Measurements from ENCODE around the gene TMEM270. TPM values are rescaled to one million over a fixed set of nuclear protein-coding genes. Genes with fewer than 3 reads are reported as not detected.
"Not testable (repeated sequence)": the region's sequence is repeated elsewhere in the genome, so short reads cannot be mapped to it uniquely, and the experiment has no call there.

Gene TMEM270
- total and polyA plus RNA-seq, 4 donors = not detected

DNA sequence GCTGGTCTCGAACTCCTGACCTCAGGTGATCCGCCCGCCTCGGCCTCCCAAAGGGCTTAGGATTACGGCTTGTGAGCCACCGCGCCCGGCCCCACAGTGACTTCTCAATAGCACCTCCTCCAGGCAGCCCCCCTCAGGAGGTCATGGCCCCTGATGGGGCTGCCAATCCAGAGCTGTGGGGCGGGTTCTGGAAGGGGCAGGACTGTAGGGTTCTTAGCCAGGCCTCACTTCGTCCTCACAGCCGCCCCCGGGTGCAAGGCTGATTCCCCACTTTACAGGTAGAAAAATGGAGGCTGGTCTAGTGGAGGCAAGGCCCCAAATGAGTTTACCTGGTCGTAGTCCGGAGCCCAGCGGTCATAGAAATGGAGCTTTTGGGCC is 19.3 kb upstream of the TMEM270 start:
- H3K4me1 ChIP-seq (ENCODE audit: control insufficient read depth, insufficient read depth, low read length) = peaks cover 11% of the 10 kb centered on the region
- peak overlapping the region; percentile 72 for H3K4me3 ChIP-seq (ENCODE audit: low read depth, low read length)
- DNase-seq (ENCODE audit: low read depth in 4 of 6, low spot score in 6 of 6) = no peak
- WGBS (ENCODE audit: insufficient coverage) = 46% methylated on average over 12 of the region's 15 CpGs
- H3K36me3 ChIP-seq (ENCODE audit: control insufficient read depth, insufficient read depth, low read length) = no peaks in the 10 kb centered on the region
- H3K27ac ChIP-seq (ENCODE audit: low read depth, low read length) = no peak overlapping the region
- no peaks in the 10 kb centered on the region for H3K27me3 ChIP-seq (ENCODE audit: control insufficient read depth, insufficient read depth, low read length)
- no peaks in the 10 kb centered on the region for H3K9me3 ChIP-seq (ENCODE audit: control insufficient read depth, insufficient read depth, low read length)

- Histone ChIP-seq H3K4me1 (ENCODE audit: control insufficient read depth, insufficient read depth, low read length) (peaks cover 11% of the 10 kb centered on the region), H3K9me3 (ENCODE audit: control insufficient read depth, insufficient read depth, low read length) (no peaks in the 10 kb centered on the region), H3K4me3 (ENCODE audit: low read depth, low read length) (peak within 1 kb of the TSS; percentile 72), H3K27ac (ENCODE audit: low read depth, low read length) (no peak within 1 kb of the TSS), H3K36me3 (ENCODE audit: control insufficient read depth, insufficient read depth, low read length) (no peaks in the 10 kb centered on the region), H3K27me3 (ENCODE audit: control insufficient read depth, insufficient read depth, low read length) (no peaks in the 10 kb centered on the region)
- DNase-seq (ENCODE audit: low read depth in 4 of 6, low spot score in 6 of 6) = peak in 5 of 6 donors; percentile 69 to 98 (median 81)
- WGBS (ENCODE audit: insufficient coverage) = 4% methylated on average over 20 of the region's 45 CpGs
Observed at GRCh38 chr7:73842067-73842976, 18.6 kb upstream of the TMEM270 start, which contains the start of gene METTL27. METTL27 (minus strand) TSS chr7:73842516; CDS start chr7:73842140, 376 bp downstream.

- no peak for DNase-seq (ENCODE audit: low read depth in 4 of 6, low spot score in 6 of 6)
- Histone ChIP-seq H3K27ac (ENCODE audit: low read depth, low read length) (no peak overlapping the region), H3K9me3 (ENCODE audit: control insufficient read depth, insufficient read depth, low read length) (no peaks in the 10 kb centered on the region), H3K4me3 (ENCODE audit: low read depth, low read length) (no peak overlapping the region), H3K4me1 (ENCODE audit: control insufficient read depth, insufficient read depth, low read length) (peaks cover 11% of the 10 kb centered on the region), H3K27me3 (ENCODE audit: control insufficient read depth, insufficient read depth, low read length) (no peaks in the 10 kb centered on the region), H3K36me3 (ENCODE audit: control insufficient read depth, insufficient read depth, low read length) (no peaks in the 10 kb centered on the region)
- WGBS (ENCODE audit: insufficient coverage) = 42% methylated on average over 2 of the region's 9 CpGs
Observed at GRCh38 chr7:73844131-73844547, 16.8 kb upstream of the TMEM270 start.

DNA sequence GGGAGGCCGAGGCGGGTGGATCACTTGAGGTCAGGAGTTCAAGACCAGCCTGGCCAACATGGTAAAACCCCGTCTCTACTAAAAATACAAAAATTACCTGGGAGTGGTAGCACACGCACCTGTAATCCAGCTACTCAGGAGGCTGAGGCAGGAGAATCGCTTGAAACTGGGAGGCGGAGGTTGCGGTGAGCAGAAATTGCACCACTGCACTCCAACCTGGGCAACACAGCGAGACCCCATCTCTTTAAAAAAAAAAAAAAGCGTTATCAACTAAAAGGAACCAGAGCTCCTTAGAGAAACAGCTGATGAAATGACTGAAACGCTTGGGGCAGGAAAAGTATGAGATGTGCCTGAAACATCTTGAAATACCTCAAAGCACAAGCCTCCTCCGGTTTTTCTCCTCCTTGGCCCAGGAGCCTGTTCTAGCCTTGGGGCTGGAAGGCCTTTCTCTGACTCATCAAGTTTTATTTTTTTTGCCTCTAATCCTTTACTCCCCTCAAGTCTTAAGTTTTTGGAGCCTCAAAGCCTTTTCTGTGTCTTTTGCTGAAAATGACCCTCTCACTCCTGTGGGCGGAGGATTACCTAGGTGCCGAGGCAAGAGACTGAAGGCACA is 16.0 kb upstream of the TMEM270 start:
- no peak overlapping the region for H3K27ac ChIP-seq (ENCODE audit: low read depth, low read length)

DNA sequence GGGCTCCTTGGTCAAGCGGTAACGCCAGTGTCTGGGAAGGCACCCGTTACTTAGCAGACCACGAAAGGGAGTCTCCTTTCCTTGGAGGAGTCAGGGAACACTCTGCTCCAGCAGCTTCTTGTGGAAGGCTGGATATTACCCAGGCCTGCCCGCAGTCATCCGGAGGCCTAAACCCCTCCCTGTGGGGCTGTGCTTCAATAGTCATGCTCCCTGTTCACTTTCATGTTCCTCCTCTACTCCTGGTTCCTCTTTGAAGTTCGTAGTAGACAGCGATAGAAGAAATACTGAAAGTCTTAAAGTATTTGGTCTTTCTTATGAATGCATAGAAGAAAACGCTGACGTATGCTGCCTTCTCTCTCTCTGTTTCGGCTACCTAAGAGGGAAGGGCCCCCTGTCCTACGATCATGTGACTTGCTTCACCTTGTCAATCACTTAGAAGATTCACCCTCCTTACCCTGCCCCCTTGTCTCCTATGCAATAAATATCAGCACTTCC is 15.2 kb upstream of the TMEM270 start:
- not testable (repeated sequence) for DNase-seq (ENCODE audit: low read depth in 4 of 6, low spot score in 6 of 6); H3K4me3 ChIP-seq (ENCODE audit: low read depth, low read length); H3K9me3 ChIP-seq (ENCODE audit: control insufficient read depth, insufficient read depth, low read length); H3K27me3 ChIP-seq (ENCODE audit: control insufficient read depth, insufficient read depth, low read length); H3K27ac ChIP-seq (ENCODE audit: low read depth, low read length); H3K36me3 ChIP-seq (ENCODE audit: control insufficient read depth, insufficient read depth, low read length)
- H3K4me1 ChIP-seq (ENCODE audit: control insufficient read depth, insufficient read depth, low read length) = peaks cover 11% of the 10 kb centered on the region
- WGBS (ENCODE audit: insufficient coverage) = 77% methylated on average over 8 of the region's 12 CpGs

More for the DNA sequence above, 16.0 kb upstream of the TMEM270 start:
- H3K4me3 ChIP-seq (ENCODE audit: low read depth, low read length) = no peak overlapping the region
- no peaks in the 10 kb centered on the region for H3K36me3 ChIP-seq (ENCODE audit: control insufficient read depth, insufficient read depth, low read length)
- 85% methylated on average over 7 of the region's 13 CpGs for WGBS (ENCODE audit: insufficient coverage)
- H3K4me1 ChIP-seq (ENCODE audit: control insufficient read depth, insufficient read depth, low read length) = peaks cover 11% of the 10 kb centered on the region
- no peak for DNase-seq (ENCODE audit: low read depth in 4 of 6, low spot score in 6 of 6)
- no peaks in the 10 kb centered on the region for H3K9me3 ChIP-seq (ENCODE audit: control insufficient read depth, insufficient read depth, low read length)
- no peaks in the 10 kb centered on the region for H3K27me3 ChIP-seq (ENCODE audit: control insufficient read depth, insufficient read depth, low read length)

DNA sequence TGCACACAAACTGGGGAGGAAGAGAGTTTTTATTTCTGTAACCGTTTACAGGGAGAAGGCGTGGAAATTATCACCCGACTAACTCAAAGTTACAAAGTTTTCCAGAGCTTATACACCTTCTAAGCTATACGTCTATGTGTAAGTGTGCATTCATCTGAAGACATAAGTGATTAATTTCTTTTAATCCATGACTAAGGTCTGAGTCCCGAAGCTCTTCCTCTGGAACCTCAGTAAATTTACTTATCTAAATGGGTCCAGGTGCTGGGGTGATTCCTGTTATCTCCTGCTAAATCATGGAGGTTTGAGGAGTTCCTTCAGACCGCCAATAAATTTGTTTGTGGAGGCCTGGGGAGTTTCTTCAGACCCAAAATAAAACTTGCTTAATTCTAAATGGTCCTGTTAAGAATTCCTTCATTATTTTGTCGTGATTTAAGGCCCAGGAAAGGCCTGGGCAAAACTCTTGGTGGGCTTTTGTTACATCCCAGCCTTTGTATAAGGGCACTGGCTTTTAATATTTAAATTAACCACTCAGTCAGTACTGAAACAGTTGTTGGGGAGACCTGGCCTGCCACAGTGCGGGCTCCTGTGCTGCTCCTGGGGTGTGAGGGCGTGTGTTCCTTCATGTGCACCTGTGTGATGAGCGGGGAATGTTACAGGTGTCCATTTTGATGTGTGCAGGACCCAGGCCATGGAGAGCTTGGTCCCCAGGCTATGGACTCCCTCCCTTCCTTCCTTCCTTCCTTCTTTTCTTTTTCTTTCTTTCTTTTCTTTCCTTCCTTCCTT is 12.8 kb upstream of the TMEM270 start:
- no peaks in the 10 kb centered on the region for H3K36me3 ChIP-seq (ENCODE audit: control insufficient read depth, insufficient read depth, low read length)
- WGBS (ENCODE audit: insufficient coverage) = 67% methylated on average over 1 of the region's 10 CpGs
- H3K27ac ChIP-seq (ENCODE audit: low read depth, low read length) = no peak overlapping the region
- no peaks in the 10 kb centered on the region for H3K27me3 ChIP-seq (ENCODE audit: control insufficient read depth, insufficient read depth, low read length)
- H3K4me1 ChIP-seq (ENCODE audit: control insufficient read depth, insufficient read depth, low read length) = no peaks in the 10 kb centered on the region
- no peak for DNase-seq (ENCODE audit: low read depth in 4 of 6, low spot score in 6 of 6)
- no peak overlapping the region for H3K4me3 ChIP-seq (ENCODE audit: low read depth, low read length)
- no peaks in the 10 kb centered on the region for H3K9me3 ChIP-seq (ENCODE audit: control insufficient read depth, insufficient read depth, low read length)

DNA sequence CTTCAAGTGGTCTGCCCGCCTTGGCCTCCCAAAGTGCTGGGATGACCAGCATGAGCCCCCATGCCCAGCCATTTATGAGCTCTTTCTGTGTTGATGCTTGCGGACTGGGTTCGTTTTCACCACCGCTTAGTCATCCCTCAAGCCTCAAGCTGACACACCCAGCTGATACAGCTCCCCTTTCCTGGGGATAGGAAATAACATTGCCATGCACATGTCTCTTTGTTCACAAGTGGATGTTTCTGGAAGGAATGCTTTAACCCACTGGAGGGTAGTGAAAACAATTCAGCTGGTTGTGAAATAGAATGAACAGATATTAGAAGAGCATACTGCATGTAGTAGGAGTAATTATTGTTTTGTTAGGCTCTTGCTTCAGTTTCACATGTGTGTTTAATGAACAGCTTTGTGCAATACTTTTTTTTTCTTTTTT is 10.2 kb upstream of the TMEM270 start:
- Histone ChIP-seq H3K27me3 (ENCODE audit: control insufficient read depth, insufficient read depth, low read length) (peaks cover 7% of the 10 kb centered on the region), H3K4me1 (ENCODE audit: control insufficient read depth, insufficient read depth, low read length) (peaks cover 6% of the 10 kb centered on the region), H3K9me3 (ENCODE audit: control insufficient read depth, insufficient read depth, low read length) (no peaks in the 10 kb centered on the region), H3K27ac (ENCODE audit: low read depth, low read length) (peak overlapping the region; percentile 67), H3K4me3 (ENCODE audit: low read depth, low read length) (no peak overlapping the region), H3K36me3 (ENCODE audit: control insufficient read depth, insufficient read depth, low read length) (no peaks in the 10 kb centered on the region)
- 100% methylated on average over 1 of the region's 4 CpGs for WGBS (ENCODE audit: insufficient coverage)
- no peak for DNase-seq (ENCODE audit: low read depth in 4 of 6, low spot score in 6 of 6)

DNA sequence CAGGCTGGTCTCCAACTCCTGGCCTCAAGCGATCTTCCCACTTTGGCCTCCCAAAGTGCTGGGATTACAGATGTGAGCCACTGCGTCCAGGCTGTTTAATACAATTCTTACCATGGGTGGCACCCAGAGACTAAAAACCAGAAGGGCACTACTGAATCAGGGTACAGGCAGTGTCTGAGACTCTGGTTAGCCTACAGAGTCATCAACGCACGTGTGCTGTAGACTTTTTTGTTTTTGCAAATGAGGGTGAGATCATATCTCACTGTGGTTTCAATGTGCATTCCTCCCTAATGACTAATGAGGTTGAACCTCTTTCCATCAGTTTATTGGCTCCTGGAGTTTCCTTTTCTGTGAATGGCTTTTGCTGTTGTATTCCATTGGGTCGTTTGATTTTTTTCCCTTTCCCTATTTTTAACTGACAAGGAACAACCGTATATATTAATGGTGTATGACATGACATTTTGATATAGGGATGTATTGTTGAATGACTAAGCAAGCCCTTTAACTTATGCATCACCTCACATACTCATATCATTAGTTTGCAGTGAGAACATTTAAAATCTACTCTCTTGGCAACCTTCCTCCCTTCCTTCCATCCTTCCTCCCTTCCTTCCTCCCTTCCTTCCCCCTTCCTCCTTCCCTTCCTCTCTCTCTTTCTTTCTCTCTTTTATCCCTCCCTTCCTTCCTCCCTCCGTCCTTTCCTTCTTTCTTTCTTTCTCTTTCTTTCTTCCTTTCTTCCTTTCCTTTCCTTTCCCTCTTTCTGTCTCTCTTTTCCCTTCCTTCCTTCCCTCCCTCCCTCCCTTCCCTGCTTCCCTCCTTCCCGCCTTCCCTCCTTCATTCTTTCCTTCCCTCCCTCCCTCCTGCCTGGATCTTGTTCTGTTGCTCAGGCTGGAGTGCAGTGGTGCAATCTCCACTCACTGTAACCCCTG is 9.3 kb upstream of the TMEM270 start:
- WGBS (ENCODE audit: insufficient coverage) = 68% methylated on average over 6 of the region's 8 CpGs
- Histone ChIP-seq H3K27ac (ENCODE audit: low read depth, low read length) (peak overlapping the region; percentile 67), H3K9me3 (ENCODE audit: control insufficient read depth, insufficient read depth, low read length) (no peaks in the 10 kb centered on the region), H3K4me3 (ENCODE audit: low read depth, low read length) (no peak overlapping the region), H3K36me3 (ENCODE audit: control insufficient read depth, insufficient read depth, low read length) (no peaks in the 10 kb centered on the region), H3K4me1 (ENCODE audit: control insufficient read depth, insufficient read depth, low read length) (peaks cover 7% of the 10 kb centered on the region), H3K27me3 (ENCODE audit: control insufficient read depth, insufficient read depth, low read length) (peaks cover 7% of the 10 kb centered on the region)
- peak in 1 of 6 donors; percentile 32 for DNase-seq (ENCODE audit: low read depth in 4 of 6, low spot score in 6 of 6)

Measured in spinal cord (tissue), 10 donors.